Activated T-helper 2 cell treated with anti-CD3 and anti-CD28 coated beads, Interferon-gamma antibody, Interleukin-2, Interleukin-4, amounts not matched to agents 10 μg/mL and 5 μg/mL and 100 μg/mL, durations not matched to agents 14 hours and 24 hours and 36 hours (primary cell): Measurements from ENCODE around the gene ARIH1. TPM values are rescaled to one million over a fixed set of nuclear protein-coding genes. Genes with fewer than 3 reads are reported as not detected.
"Not testable (repeated sequence)": the region's sequence is repeated elsewhere in the genome, so short reads cannot be mapped to it uniquely, and the experiment has no call there.

Source experiments
- DNase-seq: peaks from one replicate; pipeline ENCODE4 v3.0.0; 2021; ENCODE audit warnings: low spot score
- H3K27ac Mint-ChIP-seq: one replicate; pipeline ENCODE4 v1.8.0; 2021; ENCODE audit warnings: mixed read lengths
- H3K27me3 Mint-ChIP-seq: one replicate; pipeline ENCODE4 v1.8.0; 2021; ENCODE audit warnings: low read depth, mixed read lengths
- H3K36me3 Mint-ChIP-seq: one replicate; pipeline ENCODE4 v1.8.0; 2021; ENCODE audit warnings: low read depth, mixed read lengths
- H3K4me1 Mint-ChIP-seq: one replicate; pipeline ENCODE4 v1.8.0; 2021; ENCODE audit warnings: low read depth, mixed read lengths
- H3K4me3 Mint-ChIP-seq: one replicate; pipeline ENCODE4 v1.8.0; 2021; ENCODE audit warnings: low read depth, mild to moderate bottlenecking, moderate library complexity, mixed read lengths
- H3K9me3 Mint-ChIP-seq: one replicate; pipeline ENCODE4 v1.8.0; 2021; ENCODE audit warnings: mixed read lengths
- intact Hi-C: fragments of 100-400 bp; cut with micrococcal nuclease; formaldehyde crosslinking; loops from one replicate; pipeline ENCODE4 v1.15.1; 2023
- total RNA-seq: library from RNA; stranded (reverse); gene quantifications from 2 replicates; pipeline ENCODE4 v1.2.3, GENCODE V29; 2022

Gene ARIH1
- total RNA-seq, 1 donor from 2014 or later, result 139 TPM

- Mint-ChIP-seq H3K27me3 (no peaks in the 10 kb centered on the region), H3K36me3 (peaks cover 28% of the 10 kb centered on the region), H3K4me3 (peak overlapping the region; percentile 95), H3K27ac (peak overlapping the region; percentile 99), H3K9me3 (no peaks in the 10 kb centered on the region), H3K4me1 (peaks cover 26% of the 10 kb centered on the region)
- DNase-seq, result no peak
- intact Hi-C loops, result loop anchor here (1.0 to 5.0 kb wide), 4 partner anchors 97 to 356 kb away; partner anchors contain the start of genes ADPGK, HEXA, MYO9A and PARP6
These were observed 1.0 kb upstream of the ARIH1 start for GRCh38 chr15:72472992-72473610.

- peak overlapping the region; percentile 95 for H3K4me3 Mint-ChIP-seq
- intact Hi-C loops, result loop anchor here (1.0 to 5.0 kb wide), 4 partner anchors 202 to 357 kb away; partner anchors contain the start of genes ADPGK, MYO9A, PARP6 and SENP8
- H3K4me1 Mint-ChIP-seq, result peaks cover 34% of the 10 kb centered on the region
- no peaks in the 10 kb centered on the region for H3K9me3 Mint-ChIP-seq
- no peak for DNase-seq
- no peaks in the 10 kb centered on the region for H3K27me3 Mint-ChIP-seq
- H3K36me3 Mint-ChIP-seq, result peaks cover 42% of the 10 kb centered on the region
- H3K27ac Mint-ChIP-seq, result peak overlapping the region; percentile 99
These were observed 359 bp downstream of the ARIH1 start for GRCh38 chr15:72474466-72474911.

- peak overlapping the region; percentile 95 for H3K4me3 Mint-ChIP-seq
- intact Hi-C loops, result loop anchor here (1.0 to 5.0 kb wide), 4 partner anchors 203 to 358 kb away; partner anchors contain the start of genes ADPGK, MYO9A, PARP6 and SENP8
- H3K36me3 Mint-ChIP-seq, result peaks cover 42% of the 10 kb centered on the region
- peak overlapping the region; percentile 97 for H3K27ac Mint-ChIP-seq
- H3K4me1 Mint-ChIP-seq, result peaks cover 34% of the 10 kb centered on the region
- peak; percentile 82 for DNase-seq
- H3K27me3 Mint-ChIP-seq, result no peaks in the 10 kb centered on the region
- H3K9me3 Mint-ChIP-seq, result no peaks in the 10 kb centered on the region
These were observed 940 bp downstream of the ARIH1 start for GRCh38 chr15:72474912-72475628.

DNA sequence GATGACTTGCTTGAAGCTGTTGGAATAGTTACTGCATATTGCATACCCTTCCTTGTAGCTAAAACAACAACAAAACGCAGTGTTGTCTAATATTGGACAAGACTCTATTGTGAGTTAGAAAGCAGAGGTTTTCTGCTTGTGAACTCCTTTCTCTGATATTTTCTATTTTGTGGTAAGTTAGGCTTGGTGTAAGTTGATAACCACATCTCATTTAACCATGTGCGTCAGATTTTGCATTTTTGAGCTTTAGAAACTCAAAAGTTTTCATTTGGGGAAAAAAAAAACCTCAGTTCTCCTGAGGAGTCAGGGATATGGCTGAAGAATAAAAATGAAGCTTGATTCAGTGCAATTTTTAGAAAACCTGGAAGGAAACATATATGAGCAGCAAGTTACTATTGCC lies 1.5 kb downstream of the ARIH1 start:
- peaks cover 46% of the 10 kb centered on the region for H3K36me3 Mint-ChIP-seq
- no peak for DNase-seq
- peak overlapping the region; percentile 97 for H3K27ac Mint-ChIP-seq
- H3K4me1 Mint-ChIP-seq, result peaks cover 34% of the 10 kb centered on the region
- H3K27me3 Mint-ChIP-seq, result no peaks in the 10 kb centered on the region
- H3K4me3 Mint-ChIP-seq, result peak overlapping the region; percentile 95
- no peaks in the 10 kb centered on the region for H3K9me3 Mint-ChIP-seq
- intact Hi-C loops, result no loop called here

DNA sequence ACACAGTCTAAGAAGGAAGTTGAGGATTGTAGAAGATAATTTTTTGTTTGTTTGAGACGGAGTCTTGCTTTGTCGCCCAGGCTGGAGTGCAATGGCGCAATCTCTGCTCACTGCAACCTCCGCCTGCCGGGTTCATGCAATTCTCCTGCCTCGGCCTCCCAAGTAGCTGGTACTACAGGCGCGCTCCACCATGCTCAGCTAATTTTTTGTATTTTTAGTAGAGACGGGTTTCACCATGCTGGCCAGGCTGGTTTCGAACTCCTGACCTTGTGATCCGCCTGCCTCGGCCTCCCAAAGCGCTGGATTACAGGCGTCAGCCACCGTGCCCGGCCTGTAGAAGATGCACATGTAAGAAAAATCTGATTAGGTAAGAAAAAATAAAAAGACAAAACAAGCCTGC lies 2.2 kb downstream of the ARIH1 start:
- H3K4me1 Mint-ChIP-seq, result peaks cover 40% of the 10 kb centered on the region
- H3K36me3 Mint-ChIP-seq, result peaks cover 52% of the 10 kb centered on the region
- H3K27me3 Mint-ChIP-seq, H3K9me3 Mint-ChIP-seq, DNase-seq, intact Hi-C loops: not testable (repeated sequence)
- H3K27ac Mint-ChIP-seq, result peak overlapping the region; percentile 33
- peak overlapping the region; percentile 95 for H3K4me3 Mint-ChIP-seq

GRCh38 chr15:72481015-72481659 lies 7.0 kb downstream of the ARIH1 start:
- H3K4me3 Mint-ChIP-seq, result no peak overlapping the region
- no peak for DNase-seq

DNA sequence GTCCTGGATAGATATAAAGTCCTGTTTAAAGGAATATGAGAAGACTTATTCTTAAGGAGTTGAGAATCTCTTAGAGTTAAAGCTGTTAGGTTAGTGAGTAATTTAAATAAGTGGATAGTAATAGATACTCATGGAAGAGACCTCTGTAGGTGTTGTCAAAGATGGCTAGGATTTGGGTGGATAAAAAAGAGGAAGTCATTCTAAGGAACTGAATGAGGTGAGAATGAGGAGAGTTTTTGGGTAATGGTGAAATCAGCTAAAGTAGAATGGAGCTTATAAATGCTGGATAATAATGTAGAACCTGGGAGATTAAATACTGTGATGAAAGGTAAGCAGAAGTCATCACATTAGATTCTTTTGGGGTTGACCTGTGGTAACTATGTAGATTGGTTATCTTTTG lies 8.1 kb downstream of the ARIH1 start:
- no peak overlapping the region for H3K4me3 Mint-ChIP-seq
- H3K27ac Mint-ChIP-seq, result no peak overlapping the region

More at GRCh38 chr15:72481015-72481659, 7.0 kb downstream of the ARIH1 start:
- no peaks in the 10 kb centered on the region for H3K9me3 Mint-ChIP-seq
- intact Hi-C loops, result no loop called here
- no peak overlapping the region for H3K27ac Mint-ChIP-seq
- H3K27me3 Mint-ChIP-seq, result no peaks in the 10 kb centered on the region
- peaks cover 63% of the 10 kb centered on the region for H3K36me3 Mint-ChIP-seq
- H3K4me1 Mint-ChIP-seq, result peaks cover 34% of the 10 kb centered on the region

DNA sequence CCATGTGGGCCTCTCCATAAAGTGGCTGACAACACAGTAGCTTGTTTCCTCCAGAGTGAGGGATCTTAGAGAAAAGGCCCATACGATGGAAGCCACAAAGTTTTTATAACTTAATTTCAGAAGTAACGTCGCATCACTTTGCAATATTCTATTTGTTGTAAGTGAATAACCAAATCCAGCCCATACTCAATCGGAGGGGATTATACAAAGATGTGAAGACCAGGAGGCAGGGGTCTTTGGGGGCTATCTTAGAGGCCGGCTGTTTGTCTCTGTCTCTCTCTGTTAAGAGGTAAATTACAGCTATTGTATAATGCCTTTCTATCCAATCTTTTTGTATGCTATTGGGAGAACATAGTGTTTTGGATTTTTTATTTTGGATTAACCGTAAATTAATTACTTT lies 9.1 kb downstream of the ARIH1 start:
- Mint-ChIP-seq H3K4me1 (peaks cover 24% of the 10 kb centered on the region), H3K9me3 (no peaks in the 10 kb centered on the region), H3K27me3 (no peaks in the 10 kb centered on the region), H3K36me3 (peaks cover 44% of the 10 kb centered on the region), H3K27ac (no peak overlapping the region), H3K4me3 (no peak overlapping the region)
- DNase-seq, result no peak
- intact Hi-C loops, result no loop called here

More for the DNA sequence above, 8.1 kb downstream of the ARIH1 start:
- no peaks in the 10 kb centered on the region for H3K9me3 Mint-ChIP-seq
- no peak for DNase-seq
- intact Hi-C loops, result no loop called here
- no peaks in the 10 kb centered on the region for H3K27me3 Mint-ChIP-seq
- peaks cover 51% of the 10 kb centered on the region for H3K36me3 Mint-ChIP-seq
- H3K4me1 Mint-ChIP-seq, result peaks cover 23% of the 10 kb centered on the region

DNA sequence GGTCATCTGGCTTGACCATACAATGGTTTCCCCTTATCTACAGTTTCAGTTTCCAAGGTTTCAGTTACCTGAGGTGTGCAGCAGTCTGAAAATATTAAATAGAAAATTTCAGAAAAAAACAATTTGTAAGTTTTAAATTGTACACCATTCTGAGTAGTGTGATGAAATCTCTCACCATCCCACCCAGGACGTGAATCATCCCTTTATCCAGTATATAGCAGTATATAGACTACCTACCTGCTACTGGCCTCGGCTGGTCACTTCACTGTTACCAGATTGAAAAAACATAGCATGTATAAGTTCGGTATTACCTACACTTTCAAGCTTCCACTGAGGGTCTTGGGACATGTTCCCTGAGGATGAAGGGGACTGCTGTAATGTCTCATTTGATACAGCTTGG lies 12.0 kb downstream of the ARIH1 start:
- no peak overlapping the region for H3K27ac Mint-ChIP-seq
- peaks cover 12% of the 10 kb centered on the region for H3K4me1 Mint-ChIP-seq
- H3K9me3 Mint-ChIP-seq, result no peaks in the 10 kb centered on the region
- no peak for DNase-seq
- H3K4me3 Mint-ChIP-seq, result no peak overlapping the region
- intact Hi-C loops, result no loop called here
- no peaks in the 10 kb centered on the region for H3K27me3 Mint-ChIP-seq
- peaks cover 33% of the 10 kb centered on the region for H3K36me3 Mint-ChIP-seq

- intact Hi-C loops, result no loop called here
- no peak overlapping the region for H3K27ac Mint-ChIP-seq
- peaks cover 30% of the 10 kb centered on the region for H3K36me3 Mint-ChIP-seq
- no peak overlapping the region for H3K4me3 Mint-ChIP-seq
- DNase-seq, result no peak
- peaks cover 9% of the 10 kb centered on the region for H3K4me1 Mint-ChIP-seq
- H3K9me3 Mint-ChIP-seq, result no peaks in the 10 kb centered on the region
- H3K27me3 Mint-ChIP-seq, result no peaks in the 10 kb centered on the region
These were observed 13.1 kb downstream of the ARIH1 start for GRCh38 chr15:72487070-72487797.

GRCh38 chr15:72488558-72488957 lies 14.4 kb downstream of the ARIH1 start:
- H3K4me1 Mint-ChIP-seq, result peaks cover 9% of the 10 kb centered on the region
- no peak overlapping the region for H3K27ac Mint-ChIP-seq
- DNase-seq, result no peak
- no peaks in the 10 kb centered on the region for H3K9me3 Mint-ChIP-seq
- intact Hi-C loops, result no loop called here
- no peak overlapping the region for H3K4me3 Mint-ChIP-seq
- H3K36me3 Mint-ChIP-seq, result peaks cover 26% of the 10 kb centered on the region
- H3K27me3 Mint-ChIP-seq, result no peaks in the 10 kb centered on the region

GRCh38 chr15:72489943-72490554 lies 15.9 kb downstream of the ARIH1 start:
- intact Hi-C loops, result no loop called here
- no peak overlapping the region for H3K4me3 Mint-ChIP-seq
- H3K27me3 Mint-ChIP-seq, result no peaks in the 10 kb centered on the region
- H3K27ac Mint-ChIP-seq, result no peak overlapping the region
- no peaks in the 10 kb centered on the region for H3K9me3 Mint-ChIP-seq
- H3K4me1 Mint-ChIP-seq, result peaks cover 9% of the 10 kb centered on the region
- DNase-seq, result no peak
- peaks cover 16% of the 10 kb centered on the region for H3K36me3 Mint-ChIP-seq
